CD14-positive monocyte (primary cell): Measurements from ENCODE around the gene DACT3. TPM values are rescaled to one million over a fixed set of nuclear protein-coding genes. Genes with fewer than 3 reads are reported as not detected.

Experiments used
- DNase-seq, 3 donors: peaks; one replicate each; pipeline ENCODE4 v3.0.0-alpha.2; 2011 to 2022
- H2AFZ ChIP-seq: 2 replicates; pipeline ENCODE4 v1.6.0; 2012; ENCODE audit warnings: mild to moderate bottlenecking, low read depth, low read length, inconsistent platforms; ENCODE audit not compliant: insufficient read depth, poor library complexity, severe bottlenecking
- H3K27ac ChIP-seq, 2 donors: 1 replicate in 1 of 2; 2 replicates in 1 of 2; pipeline ENCODE4 v1.5.1; 2012 to 2013; ENCODE audit warnings: low read length in 2 of 2, control low read depth in 1 of 2, inconsistent platforms in 1 of 2, low read depth in 1 of 2, mild to moderate bottlenecking in 1 of 2
- H3K27me3 ChIP-seq, 2 donors: one replicate each; pipeline versions ENCODE4 v1.6.0 to v1.6.1; 2011 to 2013; ENCODE audit warnings: low read length in 2 of 2; ENCODE audit not compliant: control insufficient read depth in 2 of 2, insufficient read depth in 2 of 2
- H3K36me3 ChIP-seq, 2 donors: replicated peaks in 1 of 2; 1 replicate in 1 of 2; 2 replicates in 1 of 2; pipeline versions ENCODE4 v1.5.1 to v1.6.1; 2012 to 2013; ENCODE audit warnings: low read length in 2 of 2, control low read depth in 1 of 2, inconsistent platforms in 1 of 2, mild to moderate bottlenecking in 1 of 2; ENCODE audit not compliant: insufficient read depth in 2 of 2, control insufficient read depth in 1 of 2
- H3K4me1 ChIP-seq, 2 donors: 1 replicate in 1 of 2; 2 replicates in 1 of 2; pipeline versions ENCODE4 v1.5.1 to v1.6.1; 2012 to 2013; ENCODE audit warnings: low read length in 2 of 2, control low read depth in 1 of 2, inconsistent platforms in 1 of 2, mild to moderate bottlenecking in 1 of 2, moderate library complexity in 1 of 2; ENCODE audit not compliant: insufficient read depth in 2 of 2, control insufficient read depth in 1 of 2
- H3K4me2 ChIP-seq: replicated peaks from 2 replicates; pipeline ENCODE3; 2012; ENCODE audit warnings: low read length, moderate library complexity, mild to moderate bottlenecking; ENCODE audit not compliant: poor library complexity, severe bottlenecking; ENCODE audit errors: extremely low read depth
- H3K4me3 ChIP-seq, 3 experiments: fragments of 200-600 bp in 1 of 3; sonication (generic) in 1 of 3; replicated peaks in 1 of 3; 1 replicate in 2 of 3; 2 replicates in 1 of 3; pipeline ENCODE4 v1.5.1; 2011 to 2013; ENCODE audit warnings: low read length in 3 of 3, mild to moderate bottlenecking in 3 of 3, control low read depth in 2 of 3, low read depth in 2 of 3, inconsistent platforms in 1 of 3, moderate library complexity in 1 of 3
- H3K79me2 ChIP-seq: 2 replicates; pipeline ENCODE4 v1.6.0; 2012; ENCODE audit warnings: mild to moderate bottlenecking, control low read depth, inconsistent platforms, low read length, moderate library complexity; ENCODE audit not compliant: insufficient read depth
- H3K9ac ChIP-seq: 2 replicates; pipeline ENCODE4 v1.6.0; 2017; ENCODE audit warnings: low read length, mild to moderate bottlenecking; ENCODE audit not compliant: insufficient read depth, poor library complexity, severe bottlenecking
- H3K9me3 ChIP-seq, 2 donors: replicated peaks in 1 of 2; 1 replicate in 1 of 2; 2 replicates in 1 of 2; pipeline versions ENCODE4 v1.5.1 to v1.6.1; 2012 to 2013; ENCODE audit warnings: low read length in 2 of 2, control low read depth in 1 of 2; ENCODE audit not compliant: control insufficient read depth in 1 of 2, insufficient read depth in 1 of 2
- H4K20me1 ChIP-seq: 2 replicates; pipeline ENCODE4 v1.6.0; 2012; ENCODE audit warnings: mild to moderate bottlenecking, low read length, control low read depth, moderate library complexity; ENCODE audit not compliant: insufficient read depth
- H3K27ac Mint-ChIP-seq, 7 donors: one replicate each; pipeline ENCODE4 v1.8.0; 2020; ENCODE audit warnings: mild to moderate bottlenecking in 7 of 7, mixed read lengths in 7 of 7, moderate library complexity in 6 of 7, inconsistent platforms in 2 of 7
- H3K27me3 Mint-ChIP-seq, 3 donors: one replicate each; pipeline ENCODE4 v1.8.0; 2021 to 2022; ENCODE audit warnings: low read depth in 3 of 3, mild to moderate bottlenecking in 3 of 3, mixed read lengths in 3 of 3, moderate library complexity in 3 of 3, inconsistent platforms in 1 of 3
- H3K36me3 Mint-ChIP-seq, 2 donors: one replicate each; pipeline ENCODE4 v1.8.0; 2020; ENCODE audit warnings: mixed read lengths in 2 of 2, inconsistent platforms in 1 of 2, mild to moderate bottlenecking in 1 of 2
- H3K4me1 Mint-ChIP-seq: one replicate; pipeline ENCODE4 v1.8.0; 2020; ENCODE audit warnings: mild to moderate bottlenecking, mixed read lengths
- H3K4me3 Mint-ChIP-seq, 2 donors: one replicate each; pipeline ENCODE4 v1.8.0; 2020; ENCODE audit warnings: mild to moderate bottlenecking in 2 of 2, mixed read lengths in 2 of 2, moderate library complexity in 1 of 2
- H3K9me3 Mint-ChIP-seq, 7 donors: one replicate each; pipeline ENCODE4 v1.8.0; 2020 to 2022; ENCODE audit warnings: mixed read lengths in 7 of 7, mild to moderate bottlenecking in 6 of 7, moderate library complexity in 6 of 7, inconsistent platforms in 2 of 7
- CTCF ChIP-seq: fragments of 200-600 bp; IDR thresholded peaks from one replicate; pipeline ENCODE4 v1.8.0; 2022; ENCODE audit warnings: antibody characterized with exemption, mild to moderate bottlenecking
- WGBS: methylation state at CpG from one replicate; pipeline ENCODE4 v1.1.5; 2013; ENCODE audit warnings: missing lambda C conversion rate; ENCODE audit not compliant: insufficient coverage; 5-methylcytosine and 5-hydroxymethylcytosine counted together
- intact Hi-C, 2 donors: fragments of 100-400 bp; cut with micrococcal nuclease; formaldehyde crosslinking; loops; one replicate each; pipeline versions ENCODE4 v1.15.0 to v1.15.1; 2023
- polyA plus RNA-seq, 3 donors: library from polyadenylated mRNA; depleted of rRNA in 1 of 3; unstranded in 2 of 3; stranded (reverse) in 1 of 3; fragments of 300-500 nt in 2 of 3; fragments of >200 nt in 1 of 3; fragmentation: Illumina TruSeq in 2 of 3; gene quantifications; 1 replicate in 2 of 3; 2 replicates in 1 of 3; pipeline ENCODE4 v1.2.3, GENCODE V29; 2012 to 2021

Gene DACT3
- polyA plus RNA-seq, 3 donors: 0.05 to 0.23 (median 0.09) TPM

GRCh38 chr19:46610413-46610775, 50.6 kb downstream of the DACT3 start:
- no peak for TF ChIP-seq CTCF
- peaks cover 55 to 56% of the 10 kb centered on the region in 2 donors for H3K36me3 Mint-ChIP-seq
- Histone ChIP-seq H3K9ac (no peak overlapping the region), H3K36me3 (peaks cover 48 to 49% of the 10 kb centered on the region in 2 donors), H2AFZ (no peak overlapping the region), H3K4me3 (no peak overlapping the region), H3K79me2 (peaks cover 9% of the 10 kb centered on the region), H3K27me3 (peaks cover 0 to 14% of the 10 kb centered on the region in 2 donors), H3K4me1 (peaks cover 23 to 26% of the 10 kb centered on the region in 2 donors), H3K9me3 (no peaks in the 10 kb centered on the region), H3K4me2 (no peak overlapping the region), H3K27ac (no peak overlapping the region), H4K20me1 (peaks cover 51% of the 10 kb centered on the region)
- H3K4me1 Mint-ChIP-seq: peaks cover 38% of the 10 kb centered on the region
- intact Hi-C loops: loop anchor here in 1 of 2 donors (5.0 to 10.0 kb wide), 2 partner anchors 52 to 104 kb away; partner anchors contain the start of genes DACT3 and PRKD2
- peaks cover 15 to 28% (median 25%) of the 10 kb centered on the region in 3 donors for H3K27me3 Mint-ChIP-seq
- H3K4me3 Mint-ChIP-seq: no peak overlapping the region
- no CpG with 5 or more reads among the region's 5 CpGs for WGBS
- no peak for DNase-seq
- H3K9me3 Mint-ChIP-seq: peaks cover 0 to 3% (median 0%) of the 10 kb centered on the region in 7 donors
- H3K27ac Mint-ChIP-seq: peak overlapping the region in 2 of 7 donors; percentile 13 to 63

- peaks cover 0 to 11% of the 10 kb centered on the region in 2 donors for H3K27me3 ChIP-seq
- peaks cover 57% of the 10 kb centered on the region for H4K20me1 ChIP-seq
- Mint-ChIP-seq H3K27ac (peak overlapping the region in 2 of 7 donors; percentile 36 to 64), H3K36me3 (peaks cover 61% of the 10 kb centered on the region in 2 donors), H3K4me3 (peak overlapping the region in 1 of 2 donors; percentile 37), H3K4me1 (peaks cover 38% of the 10 kb centered on the region), H3K9me3 (peaks cover 0 to 3% (median 0%) of the 10 kb centered on the region in 7 donors), H3K27me3 (peaks cover 13 to 27% (median 23%) of the 10 kb centered on the region in 3 donors)
- no peak overlapping the region for H3K4me2 ChIP-seq
- no peaks in the 10 kb centered on the region for H3K9me3 ChIP-seq
- H3K9ac ChIP-seq: no peak overlapping the region
- DNase-seq: no peak
- no peak overlapping the region for H3K4me3 ChIP-seq
- WGBS: 93% methylated on average over 23 of the region's 30 CpGs
- H3K36me3 ChIP-seq: peaks cover 49 to 54% of the 10 kb centered on the region in 2 donors
- no peak overlapping the region for H2AFZ ChIP-seq
- no peak overlapping the region for H3K27ac ChIP-seq
- no peak for TF ChIP-seq CTCF
- peaks cover 16% of the 10 kb centered on the region for H3K79me2 ChIP-seq
- peaks cover 23 to 26% of the 10 kb centered on the region in 2 donors for H3K4me1 ChIP-seq
- intact Hi-C loops: loop anchor here (5.0 to 10.0 kb wide), 3 partner anchors 53 to 105 kb away; partner anchors contain the start of genes DACT3 (in 1 of the 2) and PRKD2 (in 1 of the 2)
Measured at GRCh38 chr19:46609511-46610412, 51.2 kb downstream of the DACT3 start.
